H1 (cell line): ENCODE measurements around the gene LHFPL3. TPM values are rescaled to one million over a fixed set of nuclear protein-coding genes. Genes with fewer than 3 reads are reported as not detected.

Experiments
- CTCF ChIA-PET: fragments of 300-600 bp; sonication (Branson Sonifier 250); formaldehyde crosslinking; loops from one replicate; lab custom pipeline; 2021; ENCODE audit not compliant: partially characterized antibody; lab: Charles Lee
- POLR2A ChIA-PET: fragments of 300-600 bp; sonication (Branson Sonifier 250); formaldehyde crosslinking; loops from one replicate; lab custom pipeline; 2021; ENCODE audit warnings: inconsistent platforms; ENCODE audit not compliant: partially characterized antibody; lab: Charles Lee
- DNase-seq, 2 experiments: peaks; one replicate each; pipeline versions ENCODE4 v3.0.0 to v3.0.0-alpha.2; 2010 to 2022; ENCODE audit warnings: low spot score in 2 of 2, low read depth in 1 of 2, mixed read lengths in 1 of 2
- FAIRE-seq: peaks from 2 replicates; lab custom pipeline; 2011; peaks lifted over from hg19 to GRCh38; lab: Jason Lieb, UNC
- H2AFZ ChIP-seq: 2 replicates; pipeline ENCODE4 v1.8.1; 2012; ENCODE audit warnings: low read length, inconsistent platforms
- H2AK5ac ChIP-seq: 2 replicates; pipeline ENCODE4 v1.6.1; 2013; ENCODE audit warnings: low read depth, low read length
- H2BK120ac ChIP-seq: replicated peaks from 2 replicates; pipeline ENCODE3; 2013; ENCODE audit warnings: low read depth, low read length, inconsistent platforms
- H2BK12ac ChIP-seq: 2 replicates; pipeline ENCODE4 v1.6.1; 2013; ENCODE audit warnings: low read depth, low read length
- H2BK15ac ChIP-seq: 2 replicates; pipeline ENCODE4 v1.6.1; 2013; ENCODE audit warnings: low read length
- H2BK20ac ChIP-seq: 2 replicates; pipeline ENCODE4 v1.6.1; 2013; ENCODE audit warnings: low read length
- H2BK5ac ChIP-seq: 2 replicates; pipeline ENCODE4 v1.6.1; 2013; ENCODE audit warnings: low read depth, low read length
- H3K14ac ChIP-seq: 2 replicates; pipeline ENCODE4 v1.6.1; 2013; ENCODE audit warnings: inconsistent platforms; ENCODE audit not compliant: insufficient read length
- H3K18ac ChIP-seq: 2 replicates; pipeline ENCODE4 v1.6.1; 2013; ENCODE audit warnings: low read length; ENCODE audit errors: extremely low read depth
- H3K23ac ChIP-seq: 2 replicates; pipeline ENCODE4 v1.6.1; 2013; ENCODE audit warnings: inconsistent platforms; ENCODE audit not compliant: insufficient read length
- H3K23me2 ChIP-seq: 2 replicates; pipeline ENCODE4 v1.6.1; 2013; ENCODE audit warnings: low read depth, low read length
- H3K27ac ChIP-seq: 2 replicates; pipeline ENCODE4 v1.6.1; 2011; ENCODE audit warnings: low read depth, low read length, inconsistent platforms
- H3K27me3 ChIP-seq, 4 experiments: replicated peaks in 1 of 4; 1 replicate in 1 of 4; 2 replicates in 3 of 4; pipeline versions ENCODE4 v1.6.1 to v1.8.1; 2011 to 2013; ENCODE audit warnings: low read length in 3 of 4, mild to moderate bottlenecking in 3 of 4, inconsistent platforms in 2 of 4, mixed read lengths in 2 of 4, moderate library complexity in 1 of 4; ENCODE audit not compliant: control insufficient read depth in 3 of 4, insufficient read depth in 3 of 4; ENCODE audit errors: extremely low read depth in 1 of 4
- H3K36me3 ChIP-seq, 4 experiments: 2 replicates each; pipeline versions ENCODE4 v1.6.1 to v1.8.1; 2011 to 2013; ENCODE audit warnings: mild to moderate bottlenecking in 4 of 4, low read length in 3 of 4, moderate library complexity in 2 of 4, control low read depth in 1 of 4, inconsistent platforms in 1 of 4; ENCODE audit not compliant: insufficient read depth in 4 of 4, control insufficient read depth in 2 of 4
- H3K4ac ChIP-seq: replicated peaks from 2 replicates; pipeline ENCODE3; 2013; ENCODE audit warnings: low read length, low read depth, mixed read lengths, inconsistent platforms; ENCODE audit not compliant: insufficient read length
- H3K4me1 ChIP-seq, 4 experiments: replicated peaks in 1 of 4; 1 replicate in 1 of 4; 2 replicates in 3 of 4; pipeline versions ENCODE4 v1.6.1 to v1.8.1; 2011 to 2013; ENCODE audit warnings: low read length in 3 of 4, inconsistent platforms in 2 of 4, mixed read lengths in 1 of 4; ENCODE audit not compliant: insufficient read depth in 4 of 4, control insufficient read depth in 3 of 4
- H3K4me2 ChIP-seq, 2 experiments: 2 replicates each; pipeline versions ENCODE4 v1.6.1 to v1.8.1; 2011 to 2013; ENCODE audit warnings: low read depth in 2 of 2, low read length in 2 of 2, control low read depth in 1 of 2, inconsistent platforms in 1 of 2, mild to moderate bottlenecking in 1 of 2; ENCODE audit not compliant: insufficient read depth in 1 of 2
- H3K4me3 ChIP-seq, 4 experiments: fragments of 200-600, 300-600 bp in 1 of 4; sonication (generic), shearing (Covaris generic), sonication (Bioruptor Twin) in 1 of 4; 2 replicates each; pipeline versions ENCODE4 v1.5.1 to v1.8.1; 2011 to 2016; ENCODE audit warnings: low read length in 4 of 4, low read depth in 3 of 4, control low read depth in 2 of 4, inconsistent platforms in 2 of 4, mild to moderate bottlenecking in 2 of 4, mixed read lengths in 1 of 4, moderate library complexity in 1 of 4; ENCODE audit not compliant: insufficient read depth in 2 of 4; ENCODE audit errors: extremely low read depth in 1 of 4
- H3K56ac ChIP-seq: replicated peaks from 2 replicates; pipeline ENCODE3; 2013; ENCODE audit warnings: low read depth, mild to moderate bottlenecking, mixed read lengths, low read length, inconsistent platforms; ENCODE audit not compliant: insufficient read length
- H3K79me1 ChIP-seq: 2 replicates; pipeline ENCODE4 v1.6.1; 2013; ENCODE audit warnings: low read depth, low read length, control low read depth
- H3K79me2 ChIP-seq, 2 experiments: 2 replicates each; pipeline versions ENCODE4 v1.6.1 to v1.8.1; 2012 to 2013; ENCODE audit warnings: low read length in 2 of 2, mild to moderate bottlenecking in 2 of 2, inconsistent platforms in 1 of 2; ENCODE audit not compliant: insufficient read depth in 2 of 2, control insufficient read depth in 1 of 2
- H3K9ac ChIP-seq, 4 experiments: replicated peaks in 1 of 4; 1 replicate in 1 of 4; 2 replicates in 3 of 4; pipeline versions ENCODE4 v1.6.1 to v1.8.1; 2011 to 2013; ENCODE audit warnings: low read depth in 3 of 4, low read length in 3 of 4, control low read depth in 2 of 4, mild to moderate bottlenecking in 2 of 4, moderate library complexity in 2 of 4, inconsistent platforms in 1 of 4; ENCODE audit errors: extremely low read depth in 1 of 4
- H3K9me3 ChIP-seq, 2 experiments: 2 replicates each; pipeline versions ENCODE4 v1.6.1 to v1.8.1; 2012 to 2013; ENCODE audit warnings: mild to moderate bottlenecking in 2 of 2, moderate library complexity in 2 of 2, control low read depth in 1 of 2, inconsistent platforms in 1 of 2, low read depth in 1 of 2, low read length in 1 of 2, mixed read lengths in 1 of 2; ENCODE audit not compliant: insufficient read depth in 2 of 2
- H4K20me1 ChIP-seq, 2 experiments: replicated peaks in 1 of 2; 2 replicates each; pipeline versions ENCODE3 to v1.8.1; 2011 to 2013; ENCODE audit warnings: inconsistent platforms in 2 of 2, low read length in 2 of 2, mild to moderate bottlenecking in 1 of 2; ENCODE audit not compliant: insufficient read depth in 2 of 2, control insufficient read depth in 1 of 2
- H4K5ac ChIP-seq: 2 replicates; pipeline ENCODE4 v1.6.1; 2013; ENCODE audit warnings: low read length, low read depth, mixed read lengths, inconsistent platforms; ENCODE audit not compliant: insufficient read length
- H4K8ac ChIP-seq: 2 replicates; pipeline ENCODE4 v1.8.0; 2013; ENCODE audit warnings: mild to moderate bottlenecking, moderate library complexity, low read length, inconsistent platforms; ENCODE audit not compliant: insufficient read depth; ENCODE audit errors: extremely low read depth
- H4K91ac ChIP-seq: replicated peaks from 2 replicates; pipeline ENCODE3; 2013; ENCODE audit warnings: low read length, mixed read lengths, inconsistent platforms; ENCODE audit not compliant: insufficient read length
- ASH2L ChIP-seq: fragments of 200-600, 300-600 bp; sonication (generic); IDR thresholded peaks from one replicate; pipeline ENCODE4 v1.7.1; 2017; ENCODE audit warnings: low read length
- ATF2 ChIP-seq: IDR thresholded peaks from 2 replicates; pipeline ENCODE4 v1.6.1; 2012; ENCODE audit warnings: low read length, inconsistent platforms
- CEBPB ChIP-seq: IDR thresholded peaks from 2 replicates; pipeline ENCODE4 v1.6.1; 2012; ENCODE audit warnings: low read depth, low read length
- E2F6 ChIP-seq: IDR thresholded peaks from 2 replicates; pipeline ENCODE4 v1.6.1; 2012; ENCODE audit warnings: inconsistent platforms
- EGR1 ChIP-seq: IDR thresholded peaks from 2 replicates; pipeline ENCODE4 v1.6.1; 2011; ENCODE audit warnings: low read depth, low read length, borderline replicate concordance
- EZH2 ChIP-seq: fragments of 200-600 bp; sonication (generic); IDR thresholded peaks from 2 replicates; pipeline ENCODE4 v1.7.1; 2012; ENCODE audit warnings: low read depth, mild to moderate bottlenecking, moderate library complexity, low read length, inconsistent platforms; ENCODE audit not compliant: severe bottlenecking
- HDAC6 ChIP-seq: IDR thresholded peaks from one replicate; pipeline ENCODE4 v1.7.1; 2012; ENCODE audit warnings: low read depth, mild to moderate bottlenecking, inconsistent platforms, low read length, moderate library complexity
- MAX ChIP-seq: IDR thresholded peaks from 2 replicates; pipeline ENCODE4 v1.6.1; 2012; ENCODE audit warnings: inconsistent platforms
- RXRA ChIP-seq: IDR thresholded peaks from 2 replicates; pipeline ENCODE4 v1.6.1; 2011; ENCODE audit warnings: low read depth, mild to moderate bottlenecking, low read length, moderate library complexity; ENCODE audit not compliant: insufficient read depth
- SRF ChIP-seq: IDR thresholded peaks from 2 replicates; pipeline ENCODE4 v1.6.1; 2011; ENCODE audit warnings: mild to moderate bottlenecking, low read depth, low read length, moderate library complexity
- SUZ12 ChIP-seq: fragments of 200-600 bp; sonication (generic); IDR thresholded peaks from 2 replicates; pipeline ENCODE4 v1.6.1; 2012; ENCODE audit warnings: mild to moderate bottlenecking, inconsistent platforms, low read length, moderate library complexity, mixed read lengths
- TAF7 ChIP-seq: optimal IDR thresholded peaks from 2 replicates; pipeline ENCODE3; 2011; ENCODE audit warnings: low read depth, mild to moderate bottlenecking, inconsistent platforms, low read length, moderate library complexity, borderline replicate concordance
- ZNF274 ChIP-seq: IDR thresholded peaks from 2 replicates; pipeline ENCODE4 v1.7.0; 2012; ENCODE audit warnings: low read length, borderline replicate concordance; ENCODE audit errors: extremely low read depth
- polyA plus RNA-seq, 7 experiments: library from polyadenylated mRNA; depleted of rRNA in 3 of 7; stranded (reverse) in 5 of 7; unstranded in 2 of 7; fragments of >200 nt in 5 of 7; fragments of 200-250 nt in 2 of 7; gene quantifications; 1 replicate in 5 of 7; 2 replicates in 1 of 7; 4 replicates in 1 of 7; pipeline versions ENCODE4 v1.2.1 to v1.2.3, GENCODE V29; 2011 to 2013; ENCODE audit warnings: missing spikeins in 2 of 7, mixed read lengths in 2 of 7
- total RNA-seq: library from RNA; stranded (reverse); fragmentation: NEBNext Ultra II Directional; extraction: Animal tissue kit (Norgen Biotek cat#: 25700); gene quantifications from 2 replicates; pipeline ENCODE4 v1.2.1, GENCODE V29; 2021

The LHFPL3 gene
- total and polyA plus RNA-seq, 2 of the 8 experiments (the other 6 are each of a cell fraction or from before 2014, with no cell fraction given): 0.24 to 0.50 TPM

GRCh38 chr7:104625956-104626355 is 297.6 kb downstream of the LHFPL3 start:
- no peak overlapping the region for H2AFZ ChIP-seq
- H2BK15ac ChIP-seq: no peak overlapping the region
- H4K91ac ChIP-seq: no peak overlapping the region
- no peak overlapping the region for H3K23ac ChIP-seq
- no peaks in the 10 kb centered on the region for H4K20me1 ChIP-seq
- no peaks in the 10 kb centered on the region for H3K4me1 ChIP-seq
- no peak overlapping the region for H3K4ac ChIP-seq
- H2BK12ac ChIP-seq: no peak overlapping the region
- H2BK20ac ChIP-seq: no peak overlapping the region
- no peak overlapping the region for H3K27ac ChIP-seq
- H3K36me3 ChIP-seq: no peaks in the 10 kb centered on the region
- DNase-seq (no peak), FAIRE-seq (no peak)
- no peak overlapping the region for H3K9ac ChIP-seq
- peaks cover 18 to 22% of the 10 kb centered on the region in 2 experiments; a peak in 2 of 4 replicates for H3K9me3 ChIP-seq
- H3K23me2 ChIP-seq: no peaks in the 10 kb centered on the region
- no peak overlapping the region for H3K56ac ChIP-seq
- H3K27me3 ChIP-seq: no peaks in the 10 kb centered on the region
- no peak overlapping the region for H3K14ac ChIP-seq
- no peak overlapping the region for H2AK5ac ChIP-seq
- CTCF ChIA-PET: interaction anchor here (2.0 kb wide), 1 partner anchor 17 kb away, joined by 7 read pairs; no protein-coding TSS in a partner anchor
- POLR2A ChIA-PET: no interaction called here
- H3K79me1 ChIP-seq: no peaks in the 10 kb centered on the region
- no peak overlapping the region for H4K5ac ChIP-seq
- no peak overlapping the region for H2BK120ac ChIP-seq
- H3K4me3 ChIP-seq: no peak overlapping the region
- no peak overlapping the region for H3K4me2 ChIP-seq
- no peak overlapping the region for H4K8ac ChIP-seq
- H3K18ac ChIP-seq: no peak overlapping the region
- H3K79me2 ChIP-seq: no peaks in the 10 kb centered on the region
- no peak overlapping the region for H2BK5ac ChIP-seq
- TF ChIP-seq EGR1 (no peak), EZH2 (no peak), ZNF274 (no peak), ASH2L (no peak), SUZ12 (no peak), HDAC6 (no peak), E2F6 (no peak), CEBPB (no peak), RXRA (no peak), TAF7 (no peak), MAX (no peak), SRF (no peak), ATF2 (no peak)
